ENCODE results near the gene CPA4.
"Not testable (repeated sequence)": the region's sequence is repeated elsewhere in the genome, so short reads cannot be mapped to it uniquely, and the experiment has no call there.

Gene CPA4

DNA sequence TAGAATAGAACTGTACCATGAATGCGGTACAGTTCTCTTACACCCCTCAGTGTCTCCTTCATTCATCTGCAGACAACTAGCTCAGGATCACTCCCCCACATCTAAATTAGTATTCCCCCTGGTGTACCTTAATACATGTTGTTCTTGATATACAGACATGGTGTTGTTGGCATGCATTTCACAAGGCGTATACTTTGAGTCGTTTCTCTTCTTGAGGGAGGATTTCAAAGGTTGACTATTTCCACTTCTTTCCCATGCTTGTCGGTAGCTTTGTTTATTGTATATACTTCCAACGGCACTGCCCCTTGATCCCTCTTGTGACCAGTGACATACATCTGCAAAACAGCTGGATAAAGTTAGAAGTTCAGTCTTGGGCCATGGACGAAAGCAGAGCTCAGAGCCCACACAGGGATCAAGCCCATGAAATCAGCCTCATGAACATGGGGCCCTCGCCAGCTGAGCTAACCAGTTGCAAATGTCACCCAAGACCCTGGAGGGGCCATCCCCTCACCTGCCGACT lies 8.6 kb downstream of the CPA4 start:
- DNase-seq (ENCODE audit: low read depth, low spot score): no peak

DNA sequence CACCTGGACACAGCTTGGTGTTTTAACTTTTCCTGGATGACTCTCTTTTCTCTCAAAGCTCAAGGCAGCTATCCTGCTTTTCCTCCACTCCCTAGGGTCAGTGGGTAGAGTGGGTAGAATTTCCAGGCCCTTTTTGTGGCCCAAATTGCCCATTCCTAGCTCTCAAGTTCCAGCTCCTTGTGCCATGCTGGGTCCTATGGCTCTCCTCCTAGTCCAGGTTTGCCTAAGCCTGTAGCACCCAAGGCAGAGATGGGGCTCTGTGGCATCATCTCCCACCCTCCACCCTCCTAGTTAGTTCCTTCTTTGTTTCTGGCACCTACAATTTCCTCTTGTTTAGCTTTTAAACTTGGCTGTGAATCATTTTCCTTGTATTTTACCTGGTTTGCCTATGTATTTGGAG lies 9.7 kb downstream of the CPA4 start:
- DNase-seq (ENCODE audit: low read depth, low spot score): no peak

DNA sequence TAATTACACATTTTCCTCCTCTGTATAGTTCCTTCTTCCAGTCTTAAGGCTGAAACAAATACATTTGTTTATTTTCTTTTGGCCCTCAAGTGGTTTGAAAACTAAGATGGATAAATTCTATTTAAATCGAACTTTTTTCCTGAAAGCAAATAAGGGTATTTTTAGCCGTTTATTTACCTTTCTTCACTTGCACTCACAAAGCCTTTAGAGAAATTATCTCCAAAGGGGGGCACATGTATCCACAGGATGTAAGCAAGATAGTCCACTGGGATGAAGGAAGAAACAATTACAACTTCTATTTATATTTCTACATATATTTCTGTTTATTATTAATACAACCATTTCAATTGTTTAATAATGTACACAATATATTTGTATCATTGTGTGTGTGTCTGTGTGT lies 10.2 kb downstream of the CPA4 start:
- no peak for DNase-seq (ENCODE audit: low read depth, low spot score)

DNA sequence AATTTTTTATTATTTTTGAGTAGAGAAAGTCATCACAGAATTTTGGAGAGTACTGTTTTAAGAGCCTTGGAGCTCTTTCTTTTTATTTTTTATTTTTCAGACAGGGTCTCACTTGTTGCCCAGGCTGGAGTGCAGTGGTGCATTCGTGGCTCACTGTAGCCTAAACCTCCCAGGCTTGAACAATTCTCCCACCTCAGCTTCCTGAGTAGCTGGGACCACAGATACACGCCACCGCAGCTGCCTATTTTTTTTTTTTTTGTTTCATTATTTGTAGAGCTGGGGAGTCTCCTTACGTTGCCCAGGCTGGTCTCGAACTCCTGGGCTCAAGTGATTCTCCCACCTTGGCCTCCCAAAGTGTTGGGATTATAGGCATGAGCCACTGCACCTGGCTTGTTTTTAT lies 10.6 kb downstream of the CPA4 start:
- DNase-seq (ENCODE audit: low read depth, low spot score): no peak

DNA sequence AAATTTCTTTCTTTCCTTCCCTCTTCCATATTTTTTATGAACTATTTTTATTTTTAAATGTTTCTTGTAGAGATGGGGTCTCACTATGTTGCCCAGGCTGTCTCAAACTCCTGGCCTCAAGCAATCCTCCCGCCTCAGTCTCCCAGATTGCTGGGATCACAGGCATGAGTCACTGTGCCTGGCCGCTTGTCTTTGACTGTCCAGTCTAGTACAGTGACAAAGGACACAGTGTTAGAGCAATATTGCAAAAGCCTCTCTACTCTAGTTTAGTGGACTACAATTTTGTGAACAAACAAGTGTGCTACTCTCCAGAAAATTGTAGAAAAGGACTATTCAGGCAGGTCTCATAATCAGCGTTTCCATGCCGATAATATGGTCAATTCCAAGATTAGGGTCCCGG lies 11.0 kb downstream of the CPA4 start:
- no peak for DNase-seq (ENCODE audit: low read depth, low spot score)

DNA sequence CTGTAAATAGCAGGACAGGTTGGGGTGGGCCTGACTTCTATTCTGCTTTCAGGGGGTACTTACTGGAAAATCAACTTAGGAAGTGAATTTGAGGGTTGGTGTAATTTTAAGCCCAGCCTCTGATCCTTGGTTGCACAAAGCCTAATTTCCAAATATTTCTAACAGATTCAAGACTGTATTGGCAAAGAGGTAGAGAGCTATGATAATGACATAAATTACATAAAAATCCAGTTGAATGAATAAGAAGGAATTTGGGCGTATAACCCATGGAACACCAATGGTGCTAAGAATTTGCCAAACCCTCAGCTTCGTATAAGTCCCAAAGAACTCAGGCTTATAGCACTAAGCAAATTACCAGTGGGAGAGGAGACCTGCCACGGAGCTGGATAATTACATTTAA lies 11.9 kb downstream of the CPA4 start:
- no peak for DNase-seq (ENCODE audit: low read depth, low spot score)

DNA sequence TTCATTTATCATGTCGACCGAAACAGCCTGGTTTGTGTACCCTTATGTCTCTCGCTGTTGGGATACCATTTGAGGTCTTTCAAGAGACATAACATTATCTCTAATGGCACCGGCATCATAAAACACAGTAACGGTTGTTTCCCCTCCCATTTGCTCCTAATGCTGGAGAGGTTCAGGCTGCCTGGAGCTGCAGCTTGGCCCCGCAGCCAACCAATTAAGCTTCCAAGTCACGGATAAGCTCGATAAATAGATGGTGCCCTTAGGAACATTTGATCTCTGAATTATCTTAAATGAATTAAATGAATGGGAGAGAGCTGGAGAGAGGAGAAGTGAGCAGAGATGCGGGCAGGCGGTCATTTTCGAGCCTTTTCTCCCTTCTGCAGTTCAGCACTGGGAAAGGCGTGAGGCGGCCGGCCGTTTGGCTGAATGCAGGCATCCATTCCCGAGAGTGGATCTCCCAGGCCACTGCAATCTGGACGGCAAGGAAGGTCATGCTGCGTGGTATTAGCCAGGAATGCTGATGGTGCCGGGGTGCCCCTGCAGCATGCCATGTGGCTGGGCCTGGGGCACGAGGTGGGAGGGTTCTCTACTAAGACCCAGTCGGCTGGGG lies 12.6 kb downstream of the CPA4 start:
- no peak for DNase-seq (ENCODE audit: low read depth, low spot score)

DNA sequence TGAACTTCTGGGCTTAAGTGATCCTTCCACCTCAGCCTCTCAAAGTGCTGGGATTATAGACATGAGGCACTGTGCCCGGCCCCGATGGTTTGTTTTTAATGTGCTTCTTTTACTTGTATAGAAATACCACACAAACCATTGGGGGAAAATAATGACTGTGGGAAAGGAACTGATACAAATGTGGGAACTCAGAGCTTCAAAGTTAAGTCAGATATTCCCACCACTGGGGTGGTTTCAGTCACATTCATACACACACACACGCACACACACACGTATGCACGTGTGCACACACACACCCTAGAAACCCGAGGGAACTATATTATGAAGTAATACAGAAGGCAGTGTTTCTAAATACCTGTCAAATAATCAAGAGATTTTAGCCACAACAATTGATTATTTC lies 17.0 kb downstream of the CPA4 start:
- DNase-seq (ENCODE audit: low read depth, low spot score): no peak

DNA sequence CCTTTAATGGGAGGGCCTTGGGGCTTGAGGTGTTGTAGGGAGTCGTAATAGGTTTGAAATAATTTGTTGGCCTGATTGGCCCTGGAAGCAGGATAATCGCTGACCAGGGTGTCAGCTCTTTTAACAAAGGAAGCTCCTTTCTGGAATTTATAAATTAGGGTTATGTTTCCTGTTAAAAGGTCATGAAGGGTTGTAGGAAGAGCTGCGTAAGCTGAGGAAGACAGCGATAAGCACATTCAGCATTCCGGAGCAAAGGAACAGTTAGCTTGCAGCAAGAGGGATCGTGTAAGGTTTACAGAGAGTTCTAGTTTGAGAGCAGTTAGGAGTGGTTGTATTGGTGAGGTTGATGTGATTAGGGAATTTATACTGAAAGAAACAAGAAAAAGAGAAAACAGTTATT lies 21.3 kb downstream of the CPA4 start:
- DNase-seq (ENCODE audit: low read depth, low spot score): no peak

DNA sequence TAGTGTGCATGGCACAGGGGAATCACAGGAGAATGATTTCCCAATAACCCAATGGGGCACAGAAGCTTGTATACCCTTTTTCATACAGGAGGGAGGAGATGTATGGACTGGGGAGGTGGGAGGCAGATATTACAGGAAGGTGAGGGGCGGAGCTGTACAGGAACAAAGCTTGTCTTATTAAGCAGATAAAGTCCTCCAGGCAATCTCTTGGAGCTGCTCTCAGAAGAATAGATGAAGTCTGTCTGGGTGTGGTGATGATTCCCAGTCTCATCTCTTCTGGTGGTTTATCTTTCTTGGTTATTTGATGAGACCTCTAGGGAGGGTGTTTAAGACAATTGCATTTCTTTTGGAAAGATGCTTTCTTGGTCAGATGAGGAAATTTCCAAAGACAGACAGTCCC lies 26.6 kb downstream of the CPA4 start:
- no peak for DNase-seq (ENCODE audit: low read depth, low spot score)

DNA sequence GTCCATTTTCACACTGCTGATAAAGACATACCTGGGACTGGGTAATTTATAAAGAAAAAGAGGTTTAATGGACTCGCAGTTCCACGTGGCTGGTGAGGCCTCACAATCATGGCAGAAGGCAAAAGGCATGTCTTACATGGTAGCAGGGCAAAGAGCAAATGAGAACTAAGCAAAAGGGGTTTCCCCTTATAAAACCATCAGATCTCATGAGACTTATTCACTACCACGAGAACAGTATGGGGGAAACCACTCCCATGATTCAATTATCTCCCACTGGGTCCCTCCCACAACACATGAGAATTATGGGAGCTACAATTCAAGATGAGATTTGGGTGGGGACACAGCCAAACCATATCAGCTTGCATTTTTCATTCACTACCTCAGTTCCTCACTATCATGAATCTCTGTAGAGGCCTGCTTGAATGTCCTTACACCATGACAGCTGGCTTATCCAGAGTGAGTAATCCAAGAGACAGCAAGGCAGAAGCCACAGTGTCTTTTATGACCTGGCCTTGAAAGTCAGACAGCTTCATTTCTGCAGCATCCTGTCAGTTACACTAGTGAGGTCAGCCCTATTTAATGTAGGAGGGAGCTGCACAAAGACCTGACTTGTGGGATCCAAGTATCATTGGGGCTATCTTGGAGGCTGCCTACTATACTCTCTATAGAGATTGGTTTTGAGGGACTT lies 28.7 kb downstream of the CPA4 start:
- DNase-seq (ENCODE audit: low read depth, low spot score): not testable (repeated sequence)

DNA sequence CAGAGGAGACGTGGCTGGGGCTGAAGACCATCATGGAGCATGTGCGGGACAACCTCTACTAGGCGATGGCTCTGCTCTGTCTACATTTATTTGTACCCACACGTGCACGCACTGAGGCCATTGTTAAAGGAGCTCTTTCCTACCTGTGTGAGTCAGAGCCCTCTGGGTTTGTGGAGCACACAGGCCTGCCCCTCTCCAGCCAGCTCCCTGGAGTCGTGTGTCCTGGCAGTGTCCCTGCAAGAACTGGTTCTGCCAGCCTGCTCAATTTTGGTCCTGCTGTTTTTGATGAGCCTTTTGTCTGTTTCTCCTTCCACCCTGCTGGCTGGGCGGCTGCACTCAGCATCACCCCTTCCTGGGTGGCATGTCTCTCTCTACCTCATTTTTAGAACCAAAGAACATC lies 29.7 kb downstream of the CPA4 start:
- no peak for DNase-seq (ENCODE audit: low read depth, low spot score)

DNA sequence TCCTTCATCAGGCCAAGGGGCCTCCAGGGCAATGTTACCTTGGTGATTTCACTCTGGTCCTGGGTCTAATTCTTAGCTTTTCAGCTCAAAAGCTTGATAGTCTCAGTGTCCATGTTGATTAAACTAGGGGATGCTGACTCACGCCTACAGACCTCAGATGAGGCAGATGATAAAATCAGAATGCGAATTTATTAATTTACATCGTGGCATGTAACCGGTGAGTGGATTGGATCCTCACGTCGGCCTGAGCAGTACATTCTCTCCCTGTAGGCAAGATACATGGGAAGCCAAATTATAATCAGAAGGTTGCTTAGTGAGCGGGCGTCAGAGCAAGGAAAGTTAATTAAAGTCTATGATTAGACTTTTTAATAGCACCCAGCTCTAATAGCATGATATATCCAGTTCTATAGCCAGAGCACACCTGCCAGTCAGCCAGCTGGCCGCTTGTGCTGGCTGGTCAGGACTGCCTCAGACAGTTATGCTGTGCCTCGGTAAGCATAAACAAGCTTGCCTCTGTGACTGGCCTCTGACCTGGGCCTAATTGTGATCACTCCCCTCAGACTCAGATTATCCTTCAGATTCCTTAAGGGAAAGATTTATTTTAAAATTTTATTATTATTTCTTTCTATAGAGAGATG lies 31.5 kb downstream of the CPA4 start:
- DNase-seq (ENCODE audit: low read depth, low spot score): no peak

DNA sequence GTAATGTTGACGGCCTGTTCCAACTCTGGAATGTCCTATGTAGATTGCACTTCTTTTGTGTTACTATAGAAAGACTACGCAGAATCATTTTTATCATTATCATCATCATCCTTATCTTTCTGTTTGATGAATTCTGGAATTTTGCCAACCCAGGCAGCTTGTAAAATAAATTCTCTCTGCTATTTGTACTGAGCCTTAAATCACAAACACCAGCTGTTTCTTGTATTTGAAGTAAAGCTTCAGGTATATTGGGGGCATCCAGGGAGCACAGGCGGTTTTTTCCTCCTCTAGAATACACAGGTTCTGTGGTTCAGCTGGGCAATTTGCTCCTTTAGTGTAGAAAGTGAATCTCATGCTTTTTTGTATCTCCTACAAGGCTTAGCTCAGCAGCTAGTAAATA lies 36.7 kb downstream of the CPA4 start:
- DNase-seq (ENCODE audit: low read depth, low spot score): no peak

DNA sequence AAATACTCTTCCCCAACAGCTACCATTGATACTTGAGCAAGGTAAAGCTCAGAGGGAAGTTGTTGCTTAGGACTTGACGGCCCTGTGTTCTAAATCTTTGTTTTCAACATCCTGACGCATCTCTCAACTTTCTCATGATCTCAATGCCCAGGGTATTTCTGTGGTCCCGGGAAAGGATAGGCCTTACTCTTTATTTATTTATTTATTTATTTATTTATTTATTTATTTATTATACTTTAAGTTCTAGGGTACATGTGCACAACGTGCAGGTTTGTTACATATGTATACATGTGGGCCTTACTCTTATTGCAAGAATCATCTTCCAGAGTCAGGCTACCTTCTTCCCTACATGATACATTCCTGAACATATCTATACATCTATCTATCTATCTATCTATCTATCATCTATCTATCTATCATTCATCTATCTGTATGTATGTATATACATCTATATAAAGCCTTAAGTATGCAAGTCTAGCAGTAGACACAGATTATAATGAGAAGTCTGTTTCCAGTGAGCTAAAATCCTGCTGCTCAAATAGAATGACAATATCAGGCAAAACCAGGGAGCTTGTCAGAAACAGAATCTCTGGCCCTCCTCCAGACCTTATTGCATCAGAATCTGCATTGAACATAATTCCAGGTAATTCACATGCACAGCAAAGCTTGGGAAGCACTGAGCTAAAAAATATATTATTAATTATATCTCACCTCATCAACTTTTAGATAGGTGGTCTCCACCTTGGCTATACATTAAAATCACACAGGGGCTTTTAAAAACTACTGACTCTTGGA lies 39.5 kb downstream of the CPA4 start:
- DNase-seq (ENCODE audit: low read depth, low spot score): no peak

DNA sequence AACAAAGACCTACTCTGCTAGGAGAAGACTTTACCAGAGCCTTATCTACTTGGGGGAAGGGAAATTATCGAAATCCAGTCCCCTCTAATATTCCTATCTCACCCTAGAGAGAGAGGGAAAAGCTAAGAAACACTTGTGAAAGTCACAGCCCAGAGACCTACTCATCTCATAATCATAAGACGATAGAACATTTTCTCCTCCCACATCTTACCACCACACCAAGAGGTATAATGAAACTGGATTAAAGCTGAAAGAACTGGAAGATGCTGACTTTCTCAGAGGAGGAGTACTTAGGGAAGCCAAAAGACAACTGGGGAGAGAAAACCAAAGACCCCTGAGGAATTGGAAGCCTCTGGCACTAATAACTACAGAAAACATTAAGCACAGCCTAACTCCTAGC lies 40.9 kb downstream of the CPA4 start:
- DNase-seq (ENCODE audit: low read depth, low spot score): no peak

DNA sequence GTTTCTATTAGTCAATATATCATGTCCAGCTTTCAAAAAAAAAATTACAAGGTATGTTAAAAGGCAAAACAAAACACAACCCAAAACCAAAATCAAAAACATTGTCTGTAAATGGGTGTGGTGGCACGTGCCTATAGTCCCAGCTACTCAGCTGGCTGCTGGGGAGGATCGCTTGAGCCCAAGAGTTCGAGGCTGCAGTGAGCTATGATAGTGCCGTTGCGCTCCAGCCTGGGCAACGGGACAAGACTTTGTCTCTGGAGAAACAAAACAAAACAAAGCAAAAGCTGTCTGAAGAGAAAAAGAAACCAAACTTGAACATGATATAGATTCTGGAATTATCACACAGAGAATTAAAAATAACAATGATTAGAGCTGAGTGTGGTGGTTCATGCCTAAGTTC lies 41.3 kb downstream of the CPA4 start:
- DNase-seq (ENCODE audit: low read depth, low spot score): no peak

DNA sequence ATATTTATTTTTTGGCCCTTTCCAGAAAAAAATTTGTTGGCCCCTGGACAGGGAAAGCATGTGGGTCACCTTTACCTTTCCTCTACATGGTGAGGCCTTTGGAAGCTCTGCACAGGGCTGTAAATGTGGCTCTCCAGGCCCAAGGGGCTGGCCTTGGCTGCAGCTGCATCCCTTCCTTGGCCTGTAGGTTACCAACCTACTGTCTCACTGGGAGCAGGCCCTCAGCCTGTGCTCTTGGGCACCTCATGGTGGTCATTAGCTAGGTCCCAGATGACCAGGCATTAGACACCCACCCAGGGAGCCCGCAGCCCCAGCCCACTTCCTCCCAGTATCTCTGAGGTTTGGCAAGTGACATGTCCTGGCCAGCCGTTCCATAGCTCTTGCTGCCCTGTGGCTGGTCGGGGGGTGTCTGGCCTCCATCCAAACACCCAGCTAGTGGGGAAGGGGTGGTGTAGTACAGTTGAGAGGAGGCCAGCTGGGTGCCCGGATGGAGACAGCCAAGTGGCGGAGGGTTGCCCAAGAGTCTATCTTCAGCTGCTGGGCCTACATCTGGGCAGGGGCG lies 44.5 kb downstream of the CPA4 start:
- no peak for DNase-seq (ENCODE audit: low read depth, low spot score)

DNA sequence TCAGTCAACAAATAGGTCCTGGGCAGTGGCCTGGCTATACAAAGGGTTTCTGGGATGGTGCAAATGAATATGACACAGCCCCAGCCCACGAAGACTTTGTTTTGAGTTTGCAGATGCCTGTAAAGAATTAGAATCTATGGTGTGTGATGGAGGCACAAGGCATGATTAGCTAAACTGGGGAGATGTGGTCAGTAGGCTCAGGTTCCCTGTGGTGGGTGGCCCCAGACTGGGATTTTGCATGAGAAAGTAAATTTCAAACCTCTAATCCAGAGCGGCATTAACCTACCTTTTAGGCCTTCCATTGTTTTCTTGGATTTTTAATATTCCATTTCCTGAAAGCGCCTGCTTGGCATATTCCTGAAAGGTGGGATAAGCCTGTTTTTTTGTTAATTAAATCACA lies 45.3 kb downstream of the CPA4 start:
- no peak for DNase-seq (ENCODE audit: low read depth, low spot score)

DNA sequence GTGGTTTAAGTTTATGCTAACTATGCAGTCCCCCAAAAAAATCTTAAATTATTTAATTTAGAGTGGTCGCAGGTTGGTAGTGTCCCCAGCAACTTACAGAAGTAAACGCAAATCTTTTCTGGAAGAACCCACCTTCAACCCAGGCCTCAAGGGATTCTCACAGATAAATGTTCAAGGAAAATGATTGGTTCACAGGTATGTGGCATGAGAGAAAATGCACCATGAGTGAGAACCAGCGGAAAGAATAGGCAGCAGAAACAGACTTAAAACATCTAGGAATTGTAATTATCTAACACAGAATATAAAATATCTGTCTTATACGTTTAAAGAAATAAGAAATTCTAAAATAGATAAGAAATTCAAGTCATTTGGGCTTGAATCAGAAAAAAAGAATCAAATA lies 48.9 kb downstream of the CPA4 start:
- DNase-seq (ENCODE audit: low read depth, low spot score): no peak

DNA sequence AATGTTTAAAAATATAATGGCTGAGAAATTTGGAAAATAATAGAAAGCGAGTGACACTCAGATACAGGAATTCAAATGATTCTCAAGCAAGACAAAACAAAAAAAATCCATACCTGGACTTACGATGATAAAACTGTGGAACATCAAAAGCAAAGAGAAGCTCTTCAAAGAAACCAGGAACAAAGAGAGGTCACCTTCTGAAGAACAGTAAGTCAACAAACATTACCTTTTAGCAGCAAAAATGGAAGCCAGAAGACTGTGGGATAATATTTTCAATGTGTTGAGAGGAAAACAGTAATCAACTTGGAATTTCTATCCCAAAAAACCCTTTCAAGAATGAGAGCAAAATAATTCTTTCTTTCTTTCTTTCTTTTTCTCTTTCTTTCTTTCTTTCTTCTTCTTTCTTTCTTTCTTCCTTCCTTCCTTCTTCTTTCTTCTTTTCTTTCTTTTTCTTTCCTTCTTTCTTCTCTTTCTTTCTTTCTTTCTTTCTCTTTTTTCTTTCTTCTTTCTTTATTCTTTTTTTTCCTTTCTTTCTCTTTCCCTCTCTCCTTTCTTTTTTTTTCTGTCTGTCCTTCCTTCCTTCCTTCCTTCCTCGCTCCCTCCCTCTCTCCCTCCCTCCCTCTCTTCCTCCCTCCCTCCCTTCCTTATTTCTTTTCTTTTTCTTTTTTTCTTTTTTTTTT lies 49.9 kb downstream of the CPA4 start:
- DNase-seq (ENCODE audit: low read depth, low spot score): no peak

Measured in iPS DF 19.7 (cell line).